Activated CD8-positive, alpha-beta T cell treated with anti-CD3 and anti-CD28 coated beads for 36 hours (primary cell): ENCODE data around the gene LAMTOR2. TPM values are rescaled to one million over a fixed set of nuclear protein-coding genes. Genes with fewer than 3 reads are reported as not detected.

Experiments used
- ATAC-seq: fragments of 200-7000 bp; cut with Tn5 transposase; one replicate; pipeline ENCODE4 v1.10.0; 2021; ENCODE audit warnings: mild to moderate bottlenecking, moderate library complexity
- CTCF ChIA-PET: fragments of 350-600 bp; sonication (Branson Sonifier 250); formaldehyde crosslinking; loops from one replicate; lab custom pipeline; 2021; ENCODE audit warnings: antibody characterized with exemption; lab: Charles Lee
- POLR2A ChIA-PET: fragments of 350-600 bp; sonication (Branson Sonifier 250); formaldehyde crosslinking; loops from one replicate; lab custom pipeline; 2021; ENCODE audit warnings: antibody characterized with exemption; lab: Charles Lee
- DNase-seq: peaks from one replicate; pipeline ENCODE4 v3.0.0-alpha.2; 2020
- H3K27ac Mint-ChIP-seq: one replicate; pipeline ENCODE4 v1.8.0; 2021; ENCODE audit warnings: mild to moderate bottlenecking, mixed read lengths
- H3K27me3 Mint-ChIP-seq: one replicate; pipeline ENCODE4 v1.8.0; 2021; ENCODE audit warnings: mixed read lengths
- H3K36me3 Mint-ChIP-seq: one replicate; pipeline ENCODE4 v1.8.0; 2021; ENCODE audit warnings: low read depth, mixed read lengths
- H3K4me1 Mint-ChIP-seq: one replicate; pipeline ENCODE4 v1.8.0; 2021; ENCODE audit warnings: low read depth, mixed read lengths
- H3K4me3 Mint-ChIP-seq: one replicate; pipeline ENCODE4 v1.8.0; 2021; ENCODE audit warnings: mild to moderate bottlenecking, moderate library complexity, mixed read lengths
- H3K9me3 Mint-ChIP-seq: one replicate; pipeline ENCODE4 v1.8.0; 2021; ENCODE audit warnings: mixed read lengths
- CTCF ChIP-seq: fragments of 200-600 bp; IDR thresholded peaks from one replicate; pipeline ENCODE4 v1.8.0; 2022; ENCODE audit warnings: antibody characterized with exemption, mild to moderate bottlenecking
- intact Hi-C: fragments of 100-400 bp; cut with micrococcal nuclease; formaldehyde crosslinking; loops from one replicate; pipeline ENCODE4 v1.10.0; 2022
- total RNA-seq, 2 experiments: library from RNA; stranded (reverse); gene quantifications; one replicate each; pipeline ENCODE4 v1.2.3, GENCODE V29; 2021

The LAMTOR2 gene
- total RNA-seq, 2 experiments from 2014 or later, result 48.9 to 49.4 TPM

GRCh38 chr1:156098784-156099183 is 44.2 kb downstream of the LAMTOR2 start:
- ChIA-PET CTCF (interaction anchor here (1.3 to 22.5 kb wide), 8 partner anchors 7 to 126 kb away, joined by 4 to 772 read pairs (median 14); partner anchors contain the start of gene LMNA), POLR2A (interaction anchor here (0.6 to 8.0 kb wide), 4 partner anchors 17 to 357 kb away, joined by 3 to 151 read pairs (median 50); partner anchors contain the start of gene LMNA)
- ATAC-seq, result no peak
- TF ChIP-seq CTCF, result no peak
- Mint-ChIP-seq H3K36me3 (no peaks in the 10 kb centered on the region), H3K4me3 (no peak overlapping the region), H3K27ac (peak overlapping the region; percentile 93), H3K27me3 (peaks cover 13% of the 10 kb centered on the region), H3K9me3 (no peaks in the 10 kb centered on the region), H3K4me1 (peaks cover 56% of the 10 kb centered on the region)
- no peak for DNase-seq
- intact Hi-C loops, result loop anchor here (10.0 kb wide), 1 partner anchor 126 kb away; no protein-coding TSS in a partner anchor

- no peak for DNase-seq
- no peak overlapping the region for H3K4me3 Mint-ChIP-seq
- no peak for ATAC-seq
- H3K27ac Mint-ChIP-seq, result no peak overlapping the region
- peaks cover 61% of the 10 kb centered on the region for H3K4me1 Mint-ChIP-seq
- H3K36me3 Mint-ChIP-seq, result no peaks in the 10 kb centered on the region
- intact Hi-C loops, result loop anchor here (10.0 kb wide), 1 partner anchor 126 kb away; no protein-coding TSS in a partner anchor
- H3K27me3 Mint-ChIP-seq, result peaks cover 11% of the 10 kb centered on the region
- H3K9me3 Mint-ChIP-seq, result no peaks in the 10 kb centered on the region
- ChIA-PET CTCF (interaction anchor here (1.3 to 22.5 kb wide), 6 partner anchors 7 to 33 kb away, joined by 4 to 772 read pairs (median 6); partner anchors contain the start of gene LMNA), POLR2A (interaction anchor here (1.5 to 8.0 kb wide), 3 partner anchors 17 to 133 kb away, joined by 3 to 151 read pairs (median 94); partner anchors contain the start of gene LMNA)
- no peak for TF ChIP-seq CTCF
These were observed 44.7 kb downstream of the LAMTOR2 start for GRCh38 chr1:156099282-156099681.

GRCh38 chr1:156100205-156100995 is 45.8 kb downstream of the LAMTOR2 start:
- intact Hi-C loops, result no loop called here
- Mint-ChIP-seq H3K4me3 (no peak overlapping the region), H3K4me1 (peaks cover 72% of the 10 kb centered on the region), H3K9me3 (no peaks in the 10 kb centered on the region), H3K27ac (peak overlapping the region; percentile 11), H3K27me3 (peaks cover 11% of the 10 kb centered on the region), H3K36me3 (no peaks in the 10 kb centered on the region)
- ChIA-PET CTCF (interaction anchor here (1.0 to 22.5 kb wide), 4 partner anchors 9 to 32 kb away, joined by 3 to 772 read pairs (median 6); partner anchors contain the start of gene LMNA), POLR2A (interaction anchor here (7.5 to 8.0 kb wide), 2 partner anchors 16 to 28 kb away, joined by 94 to 151 read pairs; partner anchors contain the start of gene LMNA)
- ATAC-seq (no peak), DNase-seq (no peak)
- no peak for TF ChIP-seq CTCF

- ChIA-PET CTCF (interaction anchor here (1.0 to 22.5 kb wide), 3 partner anchors 11 to 30 kb away, joined by 3 to 772 read pairs (median 5); no protein-coding TSS in a partner anchor), POLR2A (interaction anchor here (1.2 to 3.6 kb wide), 6 partner anchors 12 to 122 kb away, joined by 3 to 24 read pairs (median 5); partner anchors contain the start of gene LMNA)
- TF ChIP-seq CTCF, result no peak
- DNase-seq, result no peak
- ATAC-seq, result no peak
- Mint-ChIP-seq H3K36me3 (no peaks in the 10 kb centered on the region), H3K27me3 (peaks cover 9% of the 10 kb centered on the region), H3K27ac (no peak overlapping the region), H3K4me1 (peaks cover 70% of the 10 kb centered on the region), H3K4me3 (no peak overlapping the region), H3K9me3 (no peaks in the 10 kb centered on the region)
- intact Hi-C loops, result no loop called here
These were observed 47.3 kb downstream of the LAMTOR2 start for GRCh38 chr1:156101880-156102279.
